ENCODE measurements around the gene PTPRR.

GRCh38 chr12:70779250-70779649, 141.3 kb downstream of the PTPRR start:
- no peak for TF ChIP-seq EZH2 (IDR thresholded peaks at IDR 0.05; ENCODE audit: borderline replicate concordance, insufficient read depth, low read depth, low read length, poor library complexity, severe bottlenecking)
- TF ChIP-seq CTCF (IDR thresholded peaks at IDR 0.05), result no peak

All from B cell (primary cell).